HG03439 (cell line): ENCODE data around the gene LAMC3.

Experiments
- ATAC-seq: cut with Tn5 transposase; IDR thresholded peaks from one replicate; pipeline ENCODE4 v1.9.1; 2021; ENCODE audit warnings: mild to moderate bottlenecking, moderate library complexity; ENCODE audit not compliant: unreplicated experiment

Gene LAMC3

GRCh38 chr9:131010482-131011273 is 1.7 kb downstream of the LAMC3 start:
- ATAC-seq, result no peak

- no peak for ATAC-seq
These were observed 2.5 kb downstream of the LAMC3 start for GRCh38 chr9:131011274-131012022.

- no peak for ATAC-seq
These were observed 3.0 kb downstream of the LAMC3 start for GRCh38 chr9:131012023-131012334.

GRCh38 chr9:131012396-131012917 is 3.5 kb downstream of the LAMC3 start:
- ATAC-seq, result no peak

- no peak for ATAC-seq
These were observed 4.2 kb downstream of the LAMC3 start for GRCh38 chr9:131013015-131013755.

- ATAC-seq, result no peak
These were observed 5.0 kb downstream of the LAMC3 start for GRCh38 chr9:131013771-131014676.

GRCh38 chr9:131015112-131015511 is 6.1 kb downstream of the LAMC3 start:
- ATAC-seq, result no peak

GRCh38 chr9:131015876-131016397 is 7.0 kb downstream of the LAMC3 start:
- no peak for ATAC-seq

- no peak for ATAC-seq
These were observed 8.1 kb downstream of the LAMC3 start for GRCh38 chr9:131017067-131017466.

GRCh38 chr9:131018621-131019020 is 9.6 kb downstream of the LAMC3 start:
- ATAC-seq, result no peak

- no peak for ATAC-seq
These were observed 10.6 kb downstream of the LAMC3 start for GRCh38 chr9:131019388-131020239.

GRCh38 chr9:131020388-131020787 is 11.4 kb downstream of the LAMC3 start:
- no peak for ATAC-seq

- no peak for ATAC-seq
These were observed 11.9 kb downstream of the LAMC3 start for GRCh38 chr9:131020862-131021261.

GRCh38 chr9:131021785-131022184 is 12.8 kb downstream of the LAMC3 start:
- ATAC-seq, result no peak

GRCh38 chr9:131024978-131025868 is 16.2 kb downstream of the LAMC3 start:
- ATAC-seq, result no peak

GRCh38 chr9:131025953-131026858 is 17.2 kb downstream of the LAMC3 start:
- no peak for ATAC-seq
